ENCODE measurements around the gene RNF180. TPM values are rescaled to one million over a fixed set of nuclear protein-coding genes. Genes with fewer than 3 reads are reported as not detected.
"Not testable (repeated sequence)": the region's sequence is repeated elsewhere in the genome, so short reads cannot be mapped to it uniquely, and the experiment has no call there.

RNF180 gene
- total and polyA plus RNA-seq, 4 donors, result 1.4 to 24.4 (median 6.3) TPM

DNA sequence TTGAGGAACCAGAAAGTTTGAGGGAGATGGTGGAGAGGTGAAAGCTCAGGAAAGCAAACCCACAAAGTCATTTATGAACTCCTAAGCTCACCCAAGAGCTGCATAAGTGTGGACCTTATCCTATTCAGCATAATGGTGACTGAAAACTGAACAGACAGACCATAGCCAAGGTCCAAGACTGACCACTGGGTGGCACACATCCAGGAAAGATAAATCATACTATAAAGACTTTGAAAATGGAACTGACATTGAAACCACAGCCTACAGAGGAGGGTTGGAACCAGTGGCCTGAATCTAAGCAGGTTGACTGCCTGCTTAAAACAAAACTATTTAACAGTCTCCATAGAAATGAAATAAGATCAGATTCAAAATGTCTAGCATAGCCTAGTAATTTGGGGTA, 219.1 kb downstream of the RNF180 start:
- Histone ChIP-seq H3K4me3 (no peak overlapping the region), H3K9me3 (ENCODE audit: control insufficient read depth in 4 of 4, insufficient read depth in 3 of 4, low read length in 3 of 4) (no peaks in the 10 kb centered on the region), H3K9ac (ENCODE audit: insufficient read depth in 1 of 2, low read length in 2 of 2) (no peak overlapping the region), H3K36me3 (ENCODE audit: control insufficient read depth in 4 of 4, insufficient read depth in 4 of 4, low read length in 4 of 4) (no peaks in the 10 kb centered on the region), H3K4me1 (ENCODE audit: control insufficient read depth in 5 of 5, insufficient read depth in 5 of 5, low read length in 5 of 5) (no peaks in the 10 kb centered on the region), H3K27ac (ENCODE audit: low read depth in 1 of 2, low read length in 1 of 2) (no peak overlapping the region), H3K27me3 (ENCODE audit: control insufficient read depth in 3 of 3, insufficient read depth in 3 of 3, low read length in 2 of 3) (no peaks in the 10 kb centered on the region)
- DNase-seq (peak in 1 of 3 donors; percentile 10), ATAC-seq (ENCODE audit: insufficient read depth, low FRiP score) (no peak)
- TF ChIP-seq, protein P1, sequence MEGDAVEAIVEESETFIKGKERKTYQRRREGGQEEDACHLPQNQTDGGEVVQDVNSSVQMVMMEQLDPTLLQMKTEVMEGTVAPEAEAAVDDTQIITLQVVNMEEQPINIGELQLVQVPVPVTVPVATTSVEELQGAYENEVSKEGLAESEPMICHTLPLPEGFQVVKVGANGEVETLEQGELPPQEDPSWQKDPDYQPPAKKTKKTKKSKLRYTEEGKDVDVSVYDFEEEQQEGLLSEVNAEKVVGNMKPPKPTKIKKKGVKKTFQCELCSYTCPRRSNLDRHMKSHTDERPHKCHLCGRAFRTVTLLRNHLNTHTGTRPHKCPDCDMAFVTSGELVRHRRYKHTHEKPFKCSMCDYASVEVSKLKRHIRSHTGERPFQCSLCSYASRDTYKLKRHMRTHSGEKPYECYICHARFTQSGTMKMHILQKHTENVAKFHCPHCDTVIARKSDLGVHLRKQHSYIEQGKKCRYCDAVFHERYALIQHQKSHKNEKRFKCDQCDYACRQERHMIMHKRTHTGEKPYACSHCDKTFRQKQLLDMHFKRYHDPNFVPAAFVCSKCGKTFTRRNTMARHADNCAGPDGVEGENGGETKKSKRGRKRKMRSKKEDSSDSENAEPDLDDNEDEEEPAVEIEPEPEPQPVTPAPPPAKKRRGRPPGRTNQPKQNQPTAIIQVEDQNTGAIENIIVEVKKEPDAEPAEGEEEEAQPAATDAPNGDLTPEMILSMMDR (IDR thresholded peaks at IDR 0.05; ENCODE audit: control extremely low read depth, extremely low read depth), result no peak

DNA sequence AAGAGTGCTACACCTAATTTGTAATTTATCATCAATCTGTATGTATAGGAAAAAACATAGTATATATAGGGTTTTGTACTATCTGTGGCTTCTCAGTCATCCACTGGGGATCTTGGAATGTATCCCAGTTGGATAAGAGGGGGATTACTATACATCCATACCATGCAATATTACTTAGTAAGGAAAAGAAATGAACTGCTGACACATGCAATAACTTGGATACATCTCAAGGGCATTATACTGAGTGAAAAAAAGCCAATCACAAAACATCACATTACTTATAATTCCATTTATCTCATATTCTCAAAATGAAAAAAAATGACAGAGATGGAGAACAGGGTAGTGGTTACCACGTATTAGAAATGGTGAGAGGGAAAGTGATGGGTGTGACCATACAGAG, 231.9 kb downstream of the RNF180 start:
- ATAC-seq (ENCODE audit: insufficient read depth, low FRiP score) (no peak), DNase-seq (no peak)
- Histone ChIP-seq H3K27ac (ENCODE audit: low read depth in 1 of 2, low read length in 1 of 2) (no peak overlapping the region), H3K9me3 (ENCODE audit: control insufficient read depth in 4 of 4, insufficient read depth in 3 of 4, low read length in 3 of 4) (peaks cover 0 to 4% (median 0%) of the 10 kb centered on the region in 4 donors), H3K4me1 (ENCODE audit: control insufficient read depth in 5 of 5, insufficient read depth in 5 of 5, low read length in 5 of 5) (no peaks in the 10 kb centered on the region), H3K4me3 (no peak overlapping the region), H3K27me3 (ENCODE audit: control insufficient read depth in 3 of 3, insufficient read depth in 3 of 3, low read length in 2 of 3) (no peaks in the 10 kb centered on the region), H3K36me3 (ENCODE audit: control insufficient read depth in 4 of 4, insufficient read depth in 4 of 4, low read length in 4 of 4) (no peaks in the 10 kb centered on the region), H3K9ac (ENCODE audit: insufficient read depth in 1 of 2, low read length in 2 of 2) (no peak overlapping the region)
- WGBS, 2 donors, result 66 to 72% methylated on average over 1 of the region's 1 CpG
- TF ChIP-seq, protein P1 (IDR thresholded peaks at IDR 0.05; ENCODE audit: control extremely low read depth, extremely low read depth), result no peak

DNA sequence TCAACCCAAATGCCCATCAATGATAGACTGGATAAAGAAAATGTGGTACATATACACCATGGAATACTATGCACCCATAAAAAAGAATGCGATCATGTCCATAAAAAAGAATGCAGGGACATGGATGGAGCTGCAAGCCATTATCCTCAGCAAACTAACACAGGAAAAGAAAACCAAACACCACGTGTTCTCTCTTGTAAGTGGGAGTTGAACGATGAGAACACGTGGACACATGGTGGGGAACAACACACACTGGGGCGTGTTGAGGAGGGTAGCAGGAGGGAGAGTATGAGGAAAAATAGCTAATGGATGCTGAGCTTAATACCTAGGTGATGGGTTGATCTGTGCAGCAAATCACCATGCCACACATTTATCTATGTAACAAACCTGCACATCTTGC, 233.1 kb downstream of the RNF180 start:
- not testable (repeated sequence) for DNase-seq; H3K36me3 ChIP-seq (ENCODE audit: control insufficient read depth in 4 of 4, insufficient read depth in 4 of 4, low read length in 4 of 4); H3K27ac ChIP-seq (ENCODE audit: low read depth in 1 of 2, low read length in 1 of 2); H3K4me3 ChIP-seq; H3K9me3 ChIP-seq (ENCODE audit: control insufficient read depth in 4 of 4, insufficient read depth in 3 of 4, low read length in 3 of 4); H3K9ac ChIP-seq (ENCODE audit: insufficient read depth in 1 of 2, low read length in 2 of 2); ATAC-seq (ENCODE audit: insufficient read depth, low FRiP score); H3K27me3 ChIP-seq (ENCODE audit: control insufficient read depth in 3 of 3, insufficient read depth in 3 of 3, low read length in 2 of 3); H3K4me1 ChIP-seq (ENCODE audit: control insufficient read depth in 5 of 5, insufficient read depth in 5 of 5, low read length in 5 of 5)
- 90 to 93% methylated on average over 5 of the region's 5 CpGs for WGBS, 2 donors

DNA sequence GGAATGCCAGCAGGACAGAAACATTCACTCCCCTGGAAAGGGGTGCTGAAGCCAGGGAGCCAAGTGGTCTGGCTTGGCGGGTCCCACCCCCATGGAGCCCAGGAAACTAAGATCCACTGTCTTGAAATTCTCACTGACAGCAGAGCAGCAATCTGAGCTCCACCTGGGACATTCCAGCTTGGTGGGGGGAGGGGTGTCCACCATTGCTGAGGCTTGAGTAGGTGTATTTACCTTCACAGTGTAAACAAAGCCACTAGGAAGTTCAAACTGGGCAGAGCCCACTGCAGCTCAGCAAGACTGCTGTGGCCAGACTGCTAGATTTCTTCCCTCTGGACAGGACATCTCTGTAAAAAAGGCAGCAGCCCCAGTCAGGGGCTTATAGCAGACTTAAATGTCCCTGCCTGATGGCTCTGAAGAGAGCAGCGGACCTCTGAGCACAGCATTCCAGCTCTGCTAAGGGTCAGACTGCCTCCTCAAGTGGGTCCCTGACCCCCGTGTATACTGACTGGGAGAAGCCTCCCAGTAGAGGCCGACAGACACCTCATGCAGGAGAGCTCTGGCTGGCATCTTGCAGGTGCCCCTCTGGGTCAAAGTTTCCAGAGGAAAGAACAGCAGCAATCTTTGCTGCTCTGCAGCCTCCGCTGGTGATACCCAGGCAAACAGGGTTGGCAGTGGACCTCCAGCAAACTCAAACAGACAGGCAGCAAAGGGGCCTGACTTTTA, 241.6 kb downstream of the RNF180 start:
- not testable (repeated sequence) for H3K9me3 ChIP-seq (ENCODE audit: control insufficient read depth in 4 of 4, insufficient read depth in 3 of 4, low read length in 3 of 4); H3K36me3 ChIP-seq (ENCODE audit: control insufficient read depth in 4 of 4, insufficient read depth in 4 of 4, low read length in 4 of 4); H3K4me1 ChIP-seq (ENCODE audit: control insufficient read depth in 5 of 5, insufficient read depth in 5 of 5, low read length in 5 of 5); H3K27me3 ChIP-seq (ENCODE audit: control insufficient read depth in 3 of 3, insufficient read depth in 3 of 3, low read length in 2 of 3); ATAC-seq (ENCODE audit: insufficient read depth, low FRiP score); H3K27ac ChIP-seq (ENCODE audit: low read depth in 1 of 2, low read length in 1 of 2); H3K9ac ChIP-seq (ENCODE audit: insufficient read depth in 1 of 2, low read length in 2 of 2); H3K4me3 ChIP-seq
- peak; percentile 5 to 22 (median 15) for DNase-seq
- WGBS, 2 donors, result 62 to 74% methylated on average over 5 of the region's 5 CpGs

Data from lung (tissue), 12 donors.